Effector memory CD4-positive, alpha-beta T cell (primary cell): ENCODE results near the gene CHCT1.

Source experiments
- DNase-seq, 3 donors: peaks; one replicate each; pipeline ENCODE4 v3.0.0-alpha.2; 2020
- H3K27ac ChIP-seq: 2 replicates; pipeline ENCODE4 v1.7.0; 2013; ENCODE audit warnings: mild to moderate bottlenecking, low read length, moderate library complexity; ENCODE audit not compliant: insufficient read depth, poor library complexity, severe bottlenecking
- H3K27me3 ChIP-seq: replicated peaks from 2 replicates; pipeline ENCODE4 v1.7.0; 2013; ENCODE audit warnings: mild to moderate bottlenecking, low read length; ENCODE audit not compliant: insufficient read depth, control insufficient read depth, poor library complexity, severe bottlenecking
- H3K36me3 ChIP-seq: 2 replicates; pipeline ENCODE4 v1.7.0; 2013; ENCODE audit warnings: mild to moderate bottlenecking, low read length, moderate library complexity; ENCODE audit not compliant: control insufficient read depth, insufficient read depth
- H3K4me1 ChIP-seq: 2 replicates; pipeline ENCODE4 v1.7.0; 2013; ENCODE audit warnings: low read length, mild to moderate bottlenecking; ENCODE audit not compliant: control insufficient read depth, insufficient read depth, poor library complexity, severe bottlenecking
- H3K4me3 ChIP-seq: 2 replicates; pipeline ENCODE4 v1.7.0; 2013; ENCODE audit warnings: low read length, low read depth, mild to moderate bottlenecking; ENCODE audit not compliant: insufficient read depth, poor library complexity, severe bottlenecking
- H3K9me3 ChIP-seq: 2 replicates; pipeline ENCODE4 v1.7.0; 2013; ENCODE audit warnings: mild to moderate bottlenecking, low read length, moderate library complexity; ENCODE audit not compliant: control insufficient read depth

CHCT1 gene

GRCh38 chr17:60461584-60461983 lies 39.3 kb downstream of the CHCT1 start:
- Histone ChIP-seq H3K4me1 (no peaks in the 10 kb centered on the region), H3K27ac (no peak overlapping the region), H3K9me3 (no peaks in the 10 kb centered on the region), H3K36me3 (peaks cover 56% of the 10 kb centered on the region), H3K4me3 (no peak overlapping the region), H3K27me3 (no peaks in the 10 kb centered on the region)
- no peak for DNase-seq

DNA sequence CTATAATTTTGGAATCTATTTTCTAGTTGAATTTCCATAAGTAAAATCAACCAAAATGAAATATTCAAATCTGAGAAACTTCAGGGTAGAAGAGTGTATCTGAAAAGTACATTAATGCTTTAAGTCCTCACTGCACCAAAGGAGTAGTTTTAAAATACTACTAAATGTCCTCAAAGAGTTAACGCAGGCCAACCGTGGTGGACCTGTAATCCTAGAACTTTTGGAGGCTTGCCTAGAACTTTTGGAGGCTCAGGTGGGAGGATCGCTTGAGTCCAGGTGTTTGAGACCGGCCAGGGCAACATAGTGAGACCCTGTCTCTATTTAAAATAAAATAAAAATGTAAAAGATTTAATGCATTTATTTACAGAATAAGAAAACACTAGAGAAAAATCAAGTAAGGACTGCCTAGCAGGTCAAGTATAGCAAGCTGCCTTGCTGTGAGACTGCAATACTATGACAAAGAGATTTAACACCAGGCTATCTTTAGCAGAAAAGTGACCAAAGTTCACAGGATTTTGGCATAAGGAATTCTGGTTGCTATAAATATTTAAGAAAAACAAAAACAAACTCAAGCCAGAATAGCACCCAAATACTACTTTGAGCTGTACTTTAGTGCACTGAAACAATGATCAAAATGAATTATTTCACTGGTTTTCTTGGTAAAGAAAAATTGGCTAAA lies 41.0 kb downstream of the CHCT1 start:
- H3K27ac ChIP-seq = no peak overlapping the region
- H3K4me3 ChIP-seq = no peak overlapping the region
- no peaks in the 10 kb centered on the region for H3K9me3 ChIP-seq
- DNase-seq = no peak
- H3K36me3 ChIP-seq = peaks cover 56% of the 10 kb centered on the region
- no peaks in the 10 kb centered on the region for H3K27me3 ChIP-seq
- no peaks in the 10 kb centered on the region for H3K4me1 ChIP-seq

- Histone ChIP-seq H3K36me3 (peaks cover 56% of the 10 kb centered on the region), H3K4me1 (no peaks in the 10 kb centered on the region), H3K27me3 (no peaks in the 10 kb centered on the region), H3K9me3 (no peaks in the 10 kb centered on the region), H3K27ac (no peak overlapping the region), H3K4me3 (no peak overlapping the region)
- DNase-seq = no peak
Measured at GRCh38 chr17:60464343-60464742, 42.1 kb downstream of the CHCT1 start.

DNA sequence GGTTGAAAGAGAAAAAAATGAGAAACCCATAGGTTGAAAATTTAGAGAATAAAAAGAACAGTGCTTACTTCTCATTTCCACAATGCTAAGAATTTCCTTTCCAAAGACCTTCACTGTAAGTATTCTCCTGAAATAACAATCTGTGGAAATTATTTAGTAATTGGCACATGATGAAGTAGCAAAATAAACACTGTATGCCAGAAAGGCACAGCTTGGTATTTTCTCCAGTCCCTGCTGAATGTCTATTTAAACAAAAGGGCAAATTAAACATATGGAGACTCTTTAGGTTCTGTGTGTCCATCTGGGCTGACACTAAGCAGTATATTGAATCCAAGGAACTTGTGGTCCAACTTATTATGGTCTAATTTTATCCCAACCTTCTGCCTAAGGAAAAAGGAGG lies 46.1 kb downstream of the CHCT1 start:
- Histone ChIP-seq H3K9me3 (no peaks in the 10 kb centered on the region), H3K4me3 (no peak overlapping the region), H3K4me1 (no peaks in the 10 kb centered on the region), H3K27me3 (no peaks in the 10 kb centered on the region), H3K36me3 (peaks cover 31% of the 10 kb centered on the region), H3K27ac (no peak overlapping the region)
- no peak for DNase-seq

GRCh38 chr17:60471451-60471850 lies 49.2 kb downstream of the CHCT1 start:
- H3K9me3 ChIP-seq = no peaks in the 10 kb centered on the region
- H3K36me3 ChIP-seq = peaks cover 4% of the 10 kb centered on the region
- H3K27me3 ChIP-seq = no peaks in the 10 kb centered on the region
- DNase-seq = no peak
- H3K4me1 ChIP-seq = no peaks in the 10 kb centered on the region
- H3K27ac ChIP-seq = no peak overlapping the region
- H3K4me3 ChIP-seq = no peak overlapping the region

GRCh38 chr17:60472449-60472848 lies 50.2 kb downstream of the CHCT1 start:
- H3K36me3 ChIP-seq = peaks cover 4% of the 10 kb centered on the region
- DNase-seq = no peak

DNA sequence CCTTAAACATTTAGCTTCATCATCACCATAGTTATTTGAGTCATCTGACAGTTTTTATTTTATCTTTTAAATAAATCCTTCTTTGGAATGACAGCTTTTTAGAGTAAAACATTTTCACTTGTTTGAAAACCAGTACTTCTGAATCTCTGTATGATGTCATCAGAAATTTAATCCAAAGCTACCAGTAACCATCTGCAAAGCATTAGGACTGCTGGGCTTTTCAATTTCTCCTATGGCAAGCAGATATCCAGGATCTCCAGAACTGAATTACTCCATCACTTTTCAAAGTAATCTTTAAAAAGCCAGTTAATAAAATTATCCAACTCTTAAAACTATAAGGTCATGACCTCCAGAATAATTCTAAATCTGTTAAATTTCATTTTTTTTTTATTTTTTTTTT lies 51.5 kb downstream of the CHCT1 start:
- H3K27ac ChIP-seq = no peak overlapping the region
- no peak for DNase-seq
- H3K4me3 ChIP-seq = no peak overlapping the region
- H3K36me3 ChIP-seq = peaks cover 5% of the 10 kb centered on the region
- no peaks in the 10 kb centered on the region for H3K9me3 ChIP-seq
- no peaks in the 10 kb centered on the region for H3K4me1 ChIP-seq
- no peaks in the 10 kb centered on the region for H3K27me3 ChIP-seq

More at GRCh38 chr17:60472449-60472848, 50.2 kb downstream of the CHCT1 start:
- Histone ChIP-seq H3K27me3 (no peaks in the 10 kb centered on the region), H3K4me3 (no peak overlapping the region), H3K4me1 (no peaks in the 10 kb centered on the region), H3K27ac (no peak overlapping the region), H3K9me3 (no peaks in the 10 kb centered on the region)
